Mucosa of descending colon (tissue), 3 donors: ENCODE data around the gene SLC4A1. TPM values are rescaled to one million over a fixed set of nuclear protein-coding genes. Genes with fewer than 3 reads are reported as not detected.
"Not testable (repeated sequence)": the region's sequence is repeated elsewhere in the genome, so short reads cannot be mapped to it uniquely, and the experiment has no call there.

Experiments used
- ATAC-seq: fragments of 200-7000 bp; cut with Tn5 transposase; one replicate; pipeline ENCODE4 v1.9.1; 2020; ENCODE audit warnings: mild to moderate bottlenecking, moderate library complexity
- DNase-seq, 3 donors: peaks; one replicate each; pipeline ENCODE4 v3.0.0-alpha.2; 2020
- H3K36me3 ChIP-seq: fragments of 200-600 bp; one replicate; pipeline ENCODE4 v1.8.0; 2021; ENCODE audit warnings: low read depth, mild to moderate bottlenecking
- H3K4me1 ChIP-seq: fragments of 200-600 bp; one replicate; pipeline ENCODE4 v1.8.0; 2021; ENCODE audit warnings: low read depth, mild to moderate bottlenecking
- H3K4me3 ChIP-seq: fragments of 200-600 bp; one replicate; pipeline ENCODE4 v1.8.0; 2021; ENCODE audit warnings: mild to moderate bottlenecking
- H3K9me3 ChIP-seq: fragments of 200-600 bp; one replicate; pipeline ENCODE4 v1.8.0; 2021; ENCODE audit warnings: mild to moderate bottlenecking
- intact Hi-C, 2 donors: fragments of 100-400 bp; cut with DNase I in 1 of 2; cut with micrococcal nuclease in 1 of 2; formaldehyde crosslinking; loops; one replicate each; pipeline versions ENCODE4 v1.11.0 to v1.11.1; 2022; cut with DNase I, micrococcal nuclease
- total RNA-seq, 3 donors: library from RNA; stranded (reverse); fragmentation: NEBNext Ultra II Directional in 2 of 3; extraction: Animal tissue kit (Norgen Biotek cat#: 25700) in 2 of 3; gene quantifications; one replicate each; pipeline versions ENCODE4 v1.2.1 to v1.2.4, GENCODE V29; 2021 to 2023
- TF ChIP-seq, protein P1 (sequence below): fragments of 200-600 bp; IDR thresholded peaks from one replicate; pipeline ENCODE4 v1.8.0; 2022; ENCODE audit warnings: antibody characterized with exemption, mild to moderate bottlenecking
- donor health status: DM: no; HTN: no; CAD: no; lungs with moderate emphysema.
- donor health status: DM: no; HTN: no; CAD: no.
- donor health status: DM: no; HTN: yes; CAD: no.

The SLC4A1 gene
- total RNA-seq, 3 donors from 2014 or later, result not detected

- peak in 1 of 3 donors; percentile 29 for DNase-seq
- no peak overlapping the region for H3K4me3 ChIP-seq
- ATAC-seq, result peak; percentile 22
Measured at GRCh38 chr17:44247440-44247841, 20.5 kb downstream of the SLC4A1 start.

DNA sequence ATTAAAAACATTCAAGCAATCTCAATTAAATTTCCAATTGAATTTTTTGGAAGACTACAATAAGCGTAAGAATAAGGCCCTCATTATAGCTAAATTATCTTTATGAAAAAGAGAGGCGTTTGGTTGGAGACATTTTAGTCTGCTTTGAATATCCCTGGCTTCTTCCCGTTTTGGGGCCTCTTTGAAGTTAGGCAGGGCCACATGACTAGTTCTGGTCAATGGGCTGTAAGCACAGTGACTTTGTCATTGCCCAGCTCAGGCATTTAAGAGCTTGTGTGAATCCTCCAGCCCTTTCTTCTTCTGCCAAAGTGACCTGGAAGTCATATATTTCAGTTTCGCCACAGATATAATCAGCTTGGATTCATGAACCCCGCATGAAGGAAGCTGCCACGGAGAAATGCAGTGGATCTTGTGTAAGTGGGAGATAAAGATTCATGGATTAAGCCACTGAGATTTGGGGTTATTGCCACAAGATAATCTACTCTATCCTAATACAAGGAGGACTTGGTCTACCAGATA, 26.8 kb downstream of the SLC4A1 start:
- intact Hi-C loops, result no loop called here
- ATAC-seq (no peak), DNase-seq (no peak)
- Histone ChIP-seq H3K36me3 (no peaks in the 10 kb centered on the region), H3K9me3 (no peaks in the 10 kb centered on the region), H3K4me1 (peaks cover 6% of the 10 kb centered on the region), H3K4me3 (no peak overlapping the region)
- TF ChIP-seq, protein P1, sequence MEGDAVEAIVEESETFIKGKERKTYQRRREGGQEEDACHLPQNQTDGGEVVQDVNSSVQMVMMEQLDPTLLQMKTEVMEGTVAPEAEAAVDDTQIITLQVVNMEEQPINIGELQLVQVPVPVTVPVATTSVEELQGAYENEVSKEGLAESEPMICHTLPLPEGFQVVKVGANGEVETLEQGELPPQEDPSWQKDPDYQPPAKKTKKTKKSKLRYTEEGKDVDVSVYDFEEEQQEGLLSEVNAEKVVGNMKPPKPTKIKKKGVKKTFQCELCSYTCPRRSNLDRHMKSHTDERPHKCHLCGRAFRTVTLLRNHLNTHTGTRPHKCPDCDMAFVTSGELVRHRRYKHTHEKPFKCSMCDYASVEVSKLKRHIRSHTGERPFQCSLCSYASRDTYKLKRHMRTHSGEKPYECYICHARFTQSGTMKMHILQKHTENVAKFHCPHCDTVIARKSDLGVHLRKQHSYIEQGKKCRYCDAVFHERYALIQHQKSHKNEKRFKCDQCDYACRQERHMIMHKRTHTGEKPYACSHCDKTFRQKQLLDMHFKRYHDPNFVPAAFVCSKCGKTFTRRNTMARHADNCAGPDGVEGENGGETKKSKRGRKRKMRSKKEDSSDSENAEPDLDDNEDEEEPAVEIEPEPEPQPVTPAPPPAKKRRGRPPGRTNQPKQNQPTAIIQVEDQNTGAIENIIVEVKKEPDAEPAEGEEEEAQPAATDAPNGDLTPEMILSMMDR, result no peak

More at GRCh38 chr17:44247440-44247841, 20.5 kb downstream of the SLC4A1 start:
- no peaks in the 10 kb centered on the region for H3K9me3 ChIP-seq
- no peaks in the 10 kb centered on the region for H3K36me3 ChIP-seq
- intact Hi-C loops, result no loop called here
- TF ChIP-seq, protein P1, result no peak
- H3K4me1 ChIP-seq, result peaks cover 14% of the 10 kb centered on the region

DNA sequence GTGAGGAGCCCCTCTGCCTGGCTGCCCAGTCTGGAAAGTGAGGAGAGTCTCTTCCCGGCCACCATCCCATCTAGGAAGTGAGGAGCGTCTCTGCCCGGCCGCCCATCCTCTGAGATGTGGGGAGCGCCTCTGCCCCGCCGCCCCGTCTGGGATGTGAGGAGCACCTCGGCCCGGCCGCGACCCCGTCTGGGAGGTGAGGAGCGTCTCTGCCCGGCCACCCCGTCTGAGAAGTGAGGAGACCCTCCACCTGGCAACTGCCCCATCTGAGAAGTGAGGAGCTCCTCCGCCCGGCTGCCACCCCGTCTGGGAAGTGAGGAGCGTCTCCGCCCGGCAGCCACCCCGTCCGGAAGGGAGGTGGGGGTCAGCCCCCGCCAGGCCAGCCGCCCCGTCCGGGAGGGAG, 30.0 kb downstream of the SLC4A1 start:
- H3K4me3 ChIP-seq, H3K36me3 ChIP-seq, ATAC-seq, intact Hi-C loops, H3K4me1 ChIP-seq, H3K9me3 ChIP-seq, DNase-seq: not testable (repeated sequence)

DNA sequence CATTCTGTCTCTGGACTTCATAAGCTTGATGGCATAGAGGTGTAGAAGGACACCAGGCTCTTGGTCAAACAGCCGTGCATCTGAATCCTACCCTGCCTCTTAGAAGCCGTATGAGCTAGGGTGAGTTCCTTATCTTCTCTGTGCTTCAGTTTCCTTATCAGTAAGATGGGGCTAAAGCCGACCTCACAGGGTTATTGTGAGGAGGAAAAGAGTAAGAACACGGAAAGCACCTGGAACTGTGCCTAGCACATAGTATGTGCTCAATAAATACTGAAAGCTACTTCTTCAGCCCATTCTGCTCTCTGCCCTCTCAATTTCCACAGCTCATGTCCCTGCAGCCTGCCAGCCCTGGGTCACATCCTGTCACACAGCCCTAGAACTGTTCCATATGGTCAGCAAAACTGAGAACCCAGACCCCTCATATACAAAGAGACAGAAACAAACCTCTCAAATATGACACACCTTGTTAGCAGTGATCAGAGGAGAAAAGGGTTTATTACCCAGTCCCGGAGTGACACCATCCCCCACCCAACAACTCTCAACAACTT, 31.4 kb downstream of the SLC4A1 start:
- Histone ChIP-seq H3K4me3 (no peak overlapping the region), H3K36me3 (no peaks in the 10 kb centered on the region), H3K9me3 (no peaks in the 10 kb centered on the region), H3K4me1 (no peaks in the 10 kb centered on the region)
- intact Hi-C loops, result no loop called here
- no peak for ATAC-seq
- no peak for DNase-seq
- TF ChIP-seq, protein P1, result no peak

GRCh38 chr17:44235583-44235936, 32.4 kb downstream of the SLC4A1 start:
- H3K4me3 ChIP-seq, result no peak overlapping the region
- DNase-seq (no peak), ATAC-seq (no peak)
- intact Hi-C loops, result no loop called here
- TF ChIP-seq, protein P1, result no peak
- H3K9me3 ChIP-seq, result no peaks in the 10 kb centered on the region
- no peaks in the 10 kb centered on the region for H3K4me1 ChIP-seq
- no peaks in the 10 kb centered on the region for H3K36me3 ChIP-seq

GRCh38 chr17:44233582-44233981, 34.4 kb downstream of the SLC4A1 start:
- intact Hi-C loops, result no loop called here
- H3K36me3 ChIP-seq, result no peaks in the 10 kb centered on the region
- no peaks in the 10 kb centered on the region for H3K9me3 ChIP-seq
- H3K4me1 ChIP-seq, result no peaks in the 10 kb centered on the region
- TF ChIP-seq, protein P1, result no peak
- ATAC-seq, result no peak
- DNase-seq, result no peak
- no peak overlapping the region for H3K4me3 ChIP-seq
